K562 (cell line): ENCODE results near the gene DDX11.

Experiments
- CTCF ChIP-seq, 3 experiments: IDR thresholded peaks in 2 of 3; conservative IDR thresholded peaks in 1 of 3; 2 replicates each; pipeline ENCODE4 v1.5.1; 2011 to 2012; ENCODE audit warnings: low read length in 3 of 3, mild to moderate bottlenecking in 3 of 3, control low read depth in 2 of 3, improper control_type of control experiment in 1 of 3, inconsistent platforms in 1 of 3, low read depth in 1 of 3, mixed read lengths in 1 of 3, moderate library complexity in 1 of 3; ENCODE audit not compliant: insufficient read depth in 2 of 3
- EZH2 ChIP-seq: IDR thresholded peaks from 2 replicates; pipeline ENCODE4 v1.6.1; 2012; ENCODE audit warnings: low read depth, mild to moderate bottlenecking, inconsistent platforms, low read length, borderline replicate concordance
- NCOA2 ChIP-seq, 2 experiments: fragments of 450-650 bp; IDR thresholded peaks; 2 replicates each; pipeline ENCODE4 v1.6.1; 2018; ENCODE audit warnings: mild to moderate bottlenecking in 2 of 2, moderate library complexity in 1 of 2; ENCODE audit not compliant: partially characterized antibody in 2 of 2
- RAD51 ChIP-seq: fragments of 450-650 bp; IDR thresholded peaks from 2 replicates; pipeline ENCODE4 v1.7.1; 2016; ENCODE audit warnings: low read depth, mild to moderate bottlenecking, borderline replicate concordance
- ZBTB33 ChIP-seq: sonication (generic); formaldehyde crosslinking; IDR thresholded peaks from 2 replicates; pipeline ENCODE4 v1.8.1; 2023; ENCODE audit warnings: mild to moderate bottlenecking, missing genetic modification reagents
- ZNF146 ChIP-seq: IDR thresholded peaks from one replicate; pipeline ENCODE4 v1.6.1; 2018; ENCODE audit warnings: missing compliant biosample characterization; ENCODE audit not compliant: unreplicated experiment

GRCh38 chr12:31118347-31119191, 44.9 kb downstream of the DDX11 start:
- TF ChIP-seq NCOA2 (IDR thresholded peaks at IDR 0.05; ENCODE audit: partially characterized antibody in 2 of 2) (no peak), CTCF (IDR thresholded peaks at IDR 0.05 in 2 of 3, conservative IDR thresholded peaks at IDR 0.05 in 1 of 3; ENCODE audit: insufficient read depth in 2 of 3, low read depth in 1 of 3, low read length in 3 of 3) (no peak), RAD51 (no peak), ZNF146 (CRISPR knock-in tag) (no peak), EZH2 (no peak), ZBTB33 (no peak)
